GM12865 (cell line): ENCODE data around the gene CTSW.

Source experiments
- DNase-seq: peaks from one replicate; pipeline ENCODE4 v3.0.0; 2010; ENCODE audit warnings: low read depth
- H3K4me3 ChIP-seq: 2 replicates; pipeline ENCODE4 v1.5.1; 2011; ENCODE audit warnings: mild to moderate bottlenecking, low read depth, low read length, control low read depth
- TF ChIP-seq, protein P1 (sequence below): IDR thresholded peaks from 2 replicates; pipeline ENCODE4 v1.5.1; 2011; ENCODE audit warnings: low read length, control low read depth, low read depth, inconsistent platforms; ENCODE audit not compliant: insufficient read depth; ENCODE audit errors: missing control alignments

CTSW gene

DNA sequence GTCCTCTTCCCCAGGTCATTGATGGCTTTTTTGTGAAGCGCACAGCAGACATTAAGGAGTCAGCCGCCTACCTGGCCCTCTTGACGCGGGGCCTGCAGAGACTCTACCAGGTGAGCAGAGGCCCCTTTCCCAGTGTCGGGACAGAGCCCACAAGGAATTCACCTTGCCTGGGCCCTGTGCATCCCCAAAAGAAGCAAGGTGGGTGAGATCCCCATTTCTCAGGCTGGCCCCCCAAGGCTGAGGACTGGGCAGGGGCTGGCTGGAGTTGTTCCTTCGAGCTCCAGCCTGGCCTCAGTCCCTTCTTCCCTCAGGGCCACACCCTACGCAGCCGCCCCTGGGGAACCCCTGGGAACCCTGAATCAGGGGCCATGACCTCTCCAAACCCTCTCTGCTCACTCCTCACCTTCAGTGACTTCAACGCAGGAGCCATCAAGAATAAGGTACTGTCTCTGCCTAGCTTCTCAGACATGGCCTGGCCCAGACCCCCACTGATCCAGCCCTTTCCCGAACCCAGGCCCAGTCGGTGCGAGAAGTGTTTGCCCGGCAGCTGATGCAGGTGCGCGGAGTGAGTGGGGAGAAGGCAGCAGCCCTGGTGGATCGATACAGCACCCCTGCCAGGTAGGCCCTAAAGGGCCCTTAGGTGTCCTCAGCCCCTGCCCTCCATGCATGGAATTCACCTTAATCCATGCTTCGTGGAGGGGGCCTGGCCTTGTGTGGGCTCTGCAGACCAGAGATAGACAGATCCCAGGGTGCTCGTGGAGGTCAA lies 14.7 kb upstream of the CTSW start:
- TF ChIP-seq, protein P1, sequence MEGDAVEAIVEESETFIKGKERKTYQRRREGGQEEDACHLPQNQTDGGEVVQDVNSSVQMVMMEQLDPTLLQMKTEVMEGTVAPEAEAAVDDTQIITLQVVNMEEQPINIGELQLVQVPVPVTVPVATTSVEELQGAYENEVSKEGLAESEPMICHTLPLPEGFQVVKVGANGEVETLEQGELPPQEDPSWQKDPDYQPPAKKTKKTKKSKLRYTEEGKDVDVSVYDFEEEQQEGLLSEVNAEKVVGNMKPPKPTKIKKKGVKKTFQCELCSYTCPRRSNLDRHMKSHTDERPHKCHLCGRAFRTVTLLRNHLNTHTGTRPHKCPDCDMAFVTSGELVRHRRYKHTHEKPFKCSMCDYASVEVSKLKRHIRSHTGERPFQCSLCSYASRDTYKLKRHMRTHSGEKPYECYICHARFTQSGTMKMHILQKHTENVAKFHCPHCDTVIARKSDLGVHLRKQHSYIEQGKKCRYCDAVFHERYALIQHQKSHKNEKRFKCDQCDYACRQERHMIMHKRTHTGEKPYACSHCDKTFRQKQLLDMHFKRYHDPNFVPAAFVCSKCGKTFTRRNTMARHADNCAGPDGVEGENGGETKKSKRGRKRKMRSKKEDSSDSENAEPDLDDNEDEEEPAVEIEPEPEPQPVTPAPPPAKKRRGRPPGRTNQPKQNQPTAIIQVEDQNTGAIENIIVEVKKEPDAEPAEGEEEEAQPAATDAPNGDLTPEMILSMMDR: no peak
- DNase-seq: peak; percentile 1
- no peak overlapping the region for H3K4me3 ChIP-seq

DNA sequence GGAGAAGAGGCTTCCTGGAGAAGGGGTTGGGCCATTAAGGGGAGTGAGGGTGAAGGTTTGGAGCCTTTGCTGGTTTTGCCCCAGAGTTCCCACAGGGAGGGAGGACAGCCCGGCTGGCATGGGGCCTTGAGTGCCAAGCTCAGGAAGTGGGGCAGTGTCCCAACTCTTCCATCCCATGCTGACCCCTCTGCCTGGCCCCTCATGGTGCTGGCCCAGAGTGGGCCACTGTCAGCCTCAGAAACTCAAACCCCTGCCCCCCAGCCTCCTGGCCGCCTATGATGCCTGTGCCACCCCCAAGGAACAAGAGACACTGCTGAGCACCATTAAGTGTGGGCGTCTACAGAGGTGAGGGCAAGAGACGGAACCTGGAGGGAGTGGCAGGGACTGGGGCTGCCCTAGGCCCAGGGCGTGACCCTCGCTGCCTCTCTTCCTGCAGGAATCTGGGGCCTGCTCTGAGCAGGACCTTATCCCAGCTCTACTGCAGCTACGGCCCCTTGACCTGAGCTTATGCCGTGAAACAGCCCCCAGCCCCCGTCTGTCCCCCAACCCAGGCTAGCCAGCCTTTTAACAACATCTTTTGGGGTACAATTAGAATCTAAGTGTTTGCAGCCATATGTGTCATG lies 14.0 kb upstream of the CTSW start:
- TF ChIP-seq, protein P1: no peak
- no peak overlapping the region for H3K4me3 ChIP-seq
- peak; percentile 1 for DNase-seq

DNA sequence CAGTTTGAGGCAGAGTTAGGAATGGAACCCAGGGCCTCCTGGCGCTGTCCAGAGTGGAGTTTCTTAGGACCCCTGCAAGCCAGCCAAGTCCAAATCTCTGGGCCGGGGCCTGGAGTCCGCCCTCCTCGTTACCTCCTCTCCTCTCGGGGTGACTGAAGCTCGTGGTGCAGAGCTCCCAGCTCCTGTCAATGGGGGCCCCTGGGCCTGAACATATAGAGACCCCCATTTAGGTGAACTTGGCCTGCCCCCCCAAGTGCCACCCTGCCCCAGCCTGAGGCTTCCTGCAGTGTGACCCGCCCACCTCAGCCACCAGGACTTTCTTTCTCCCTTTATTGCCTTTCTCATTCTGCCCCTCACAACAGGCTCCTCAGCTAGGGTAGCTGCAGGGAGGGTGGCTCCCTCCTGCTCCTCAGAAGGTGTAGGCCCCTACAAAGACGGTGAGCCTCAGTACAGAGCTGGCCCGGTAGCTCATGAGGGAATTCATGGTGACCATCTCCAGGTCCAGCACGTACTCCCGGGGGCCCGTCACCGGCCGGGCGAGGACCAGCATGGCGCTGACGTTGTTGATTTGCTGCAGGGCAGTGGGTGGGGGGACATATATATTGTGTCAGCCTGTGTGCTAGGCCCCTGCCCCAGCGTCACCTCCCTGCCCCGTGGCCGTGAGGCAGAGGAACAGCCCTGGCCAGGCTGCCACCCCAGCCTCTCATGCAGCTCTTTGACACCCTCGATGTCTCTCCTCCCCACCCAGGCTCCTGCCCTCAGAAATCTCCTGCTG lies 12.9 kb upstream of the CTSW start:
- no peak overlapping the region for H3K4me3 ChIP-seq
- TF ChIP-seq, protein P1: no peak
- no peak for DNase-seq

DNA sequence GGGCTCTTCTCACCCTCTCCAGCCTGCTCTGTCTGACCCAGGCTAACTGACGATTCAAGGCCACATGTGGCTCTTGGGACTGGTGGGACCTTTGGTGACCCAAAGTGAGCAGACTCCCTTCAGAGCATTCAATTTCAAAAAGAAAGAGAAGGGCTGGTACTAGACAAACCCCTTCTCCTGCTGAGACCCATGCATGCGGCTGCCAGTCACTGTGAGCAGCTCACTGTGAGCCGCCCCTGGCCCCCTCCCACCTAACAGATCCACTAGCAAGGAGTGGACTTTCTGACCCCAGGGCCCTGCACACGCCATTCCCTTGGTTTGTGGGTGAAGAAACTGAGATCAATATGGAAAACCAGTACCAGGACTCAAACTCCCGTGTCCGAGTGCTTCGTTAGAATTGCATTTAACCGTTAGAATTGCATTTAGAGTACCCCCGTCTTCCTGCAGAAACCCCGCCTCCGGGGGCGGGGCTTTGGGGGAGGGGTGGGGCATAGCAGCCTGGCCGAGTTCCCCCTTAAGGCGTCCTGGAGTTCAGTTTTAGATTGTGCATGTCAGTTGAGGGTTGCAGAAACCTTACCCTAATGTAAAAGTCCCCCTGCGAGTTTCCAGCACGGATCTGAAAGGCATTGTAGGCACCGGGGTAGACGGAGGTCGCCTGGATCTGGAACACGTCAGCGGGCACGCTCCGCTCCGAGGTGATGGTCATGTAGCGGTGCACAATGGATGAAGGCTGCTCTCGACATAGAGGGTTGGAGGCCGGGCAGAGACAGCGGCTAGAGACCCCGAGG lies 12.2 kb upstream of the CTSW start:
- H3K4me3 ChIP-seq: no peak overlapping the region
- TF ChIP-seq, protein P1: no peak
- no peak for DNase-seq

DNA sequence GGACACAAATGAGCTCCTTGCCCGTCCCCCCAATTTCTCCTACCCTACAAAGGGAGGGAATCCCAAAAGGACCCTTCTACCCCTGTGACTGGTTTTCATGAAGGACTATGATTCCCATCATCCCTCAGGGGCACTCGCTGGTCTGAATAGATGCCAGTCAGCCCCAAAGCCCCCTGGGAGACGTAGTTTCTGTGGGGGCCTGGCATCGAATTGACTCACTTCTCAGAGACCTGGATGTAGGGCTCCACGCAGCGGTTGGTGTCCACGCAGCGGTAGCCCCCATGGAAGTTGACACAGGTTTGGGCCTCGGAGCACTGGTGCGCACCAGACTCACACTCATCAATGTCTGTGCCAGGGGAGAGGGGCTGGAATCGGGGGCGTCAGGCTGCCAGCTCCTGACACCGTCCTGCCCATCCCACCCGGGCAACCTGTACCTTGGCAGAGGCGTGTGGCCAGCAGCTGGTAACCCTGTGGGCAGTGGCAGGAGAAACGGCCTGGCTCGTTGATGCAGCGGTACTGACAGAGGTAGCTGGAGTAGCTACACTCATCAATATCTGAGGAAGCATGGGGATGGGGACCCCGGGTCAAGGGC lies 11.5 kb upstream of the CTSW start:
- DNase-seq: peak; percentile 39
- no peak overlapping the region for H3K4me3 ChIP-seq
- TF ChIP-seq, protein P1: no peak

DNA sequence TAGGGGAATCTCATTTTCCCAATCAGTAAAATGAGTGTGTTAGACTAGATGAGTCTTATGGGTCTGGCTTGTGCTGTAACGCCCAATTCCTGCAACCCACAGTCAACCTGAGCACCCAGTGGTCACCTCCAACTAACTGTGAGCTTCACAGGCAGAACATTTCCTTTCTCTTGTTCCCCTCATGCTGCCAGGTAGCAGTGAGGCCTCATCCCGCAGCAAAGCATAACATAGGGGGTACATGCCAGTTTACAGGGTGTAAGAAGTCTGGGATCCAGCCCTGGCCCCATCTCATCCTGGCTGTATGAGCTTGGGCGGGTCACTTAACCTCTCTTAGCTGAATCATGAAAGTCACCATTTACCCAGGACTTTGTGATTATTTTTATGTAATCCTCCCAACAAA lies 10.7 kb upstream of the CTSW start:
- DNase-seq: no peak
- H3K4me3 ChIP-seq: no peak overlapping the region
- TF ChIP-seq, protein P1: no peak
